Ramos (cell line): ENCODE results near the gene SPATA6L.

Experiments used
- in situ Hi-C: fragments of 300-500 bp; cut with MboI; formaldehyde crosslinking; loops from one replicate; pipeline ENCODE4 v1.14.3; 2022; ENCODE audit warnings: low sequenced_read_pairs; ENCODE audit not compliant: unreplicated experiment

Gene SPATA6L

GRCh38 chr9:4666042-4666699 is at the start of gene SPATA6L:
SPATA6L (minus strand) TSS chr9:4666480; CDS start chr9:4666250, 230 bp downstream.
- in situ Hi-C loops: no loop called here

GRCh38 chr9:4714266-4715016 is 48.2 kb upstream of the SPATA6L start:
- in situ Hi-C loops: no loop called here

- in situ Hi-C loops: no loop called here
These were observed 47.6 kb upstream of the SPATA6L start for GRCh38 chr9:4713849-4714248.

- in situ Hi-C loops: no loop called here
These were observed 43.1 kb upstream of the SPATA6L start for GRCh38 chr9:4709380-4709779.

- in situ Hi-C loops: no loop called here
These were observed 40.8 kb upstream of the SPATA6L start for GRCh38 chr9:4706971-4707622.

- in situ Hi-C loops: no loop called here
These were observed 39.7 kb upstream of the SPATA6L start for GRCh38 chr9:4706021-4706420.

GRCh38 chr9:4704129-4704528 is 37.8 kb upstream of the SPATA6L start:
- in situ Hi-C loops: no loop called here

GRCh38 chr9:4701526-4701925 is 35.2 kb upstream of the SPATA6L start:
- in situ Hi-C loops: no loop called here

GRCh38 chr9:4700932-4701331 is 34.7 kb upstream of the SPATA6L start:
- in situ Hi-C loops: no loop called here

- in situ Hi-C loops: no loop called here
These were observed 33.8 kb upstream of the SPATA6L start for GRCh38 chr9:4700091-4700490.

- in situ Hi-C loops: no loop called here
These were observed 25.5 kb upstream of the SPATA6L start for GRCh38 chr9:4691795-4692194.

- in situ Hi-C loops: no loop called here
These were observed 23.9 kb upstream of the SPATA6L start for GRCh38 chr9:4690144-4690543.

GRCh38 chr9:4689687-4690104 is 23.4 kb upstream of the SPATA6L start:
- in situ Hi-C loops: no loop called here

GRCh38 chr9:4689021-4689420 is 22.7 kb upstream of the SPATA6L start:
- in situ Hi-C loops: no loop called here

- in situ Hi-C loops: no loop called here
These were observed 20.3 kb upstream of the SPATA6L start for GRCh38 chr9:4686584-4686983.

GRCh38 chr9:4686112-4686511 is 19.8 kb upstream of the SPATA6L start:
- in situ Hi-C loops: no loop called here

GRCh38 chr9:4684820-4685219 is 18.5 kb upstream of the SPATA6L start:
- in situ Hi-C loops: no loop called here

GRCh38 chr9:4680750-4681149 is 14.5 kb upstream of the SPATA6L start:
- in situ Hi-C loops: no loop called here

GRCh38 chr9:4680173-4680525 is 13.9 kb upstream of the SPATA6L start:
- in situ Hi-C loops: no loop called here

- in situ Hi-C loops: no loop called here
These were observed 13.2 kb upstream of the SPATA6L start, which contains the start of gene CDC37L1 for GRCh38 chr9:4679268-4680172. CDC37L1 (plus strand) TSS chr9:4679569; CDS start chr9:4679768, 199 bp downstream.
